MM.1S (cell line): ENCODE data around the gene CDC37L1.

ENCODE experiments used
- DNase-seq: peaks from one replicate; pipeline ENCODE4 v3.0.0-alpha.2; 2015
- H2AFZ ChIP-seq: fragments of 300-600 bp; sonication (generic); 2 replicates; pipeline ENCODE4 v1.6.0; 2016; ENCODE audit warnings: antibody characterized with exemption, low read length
- H3F3A ChIP-seq: fragments of 300-600 bp; sonication (generic); 2 replicates; pipeline ENCODE4 v1.6.1; 2016; ENCODE audit warnings: mild to moderate bottlenecking, antibody characterized with exemption, low read length, moderate library complexity, mixed read lengths; ENCODE audit not compliant: insufficient read depth
- H3K27ac ChIP-seq: fragments of 300-600 bp; sonication (generic); 2 replicates; pipeline ENCODE4 v1.5.1; 2016; ENCODE audit warnings: mild to moderate bottlenecking, low read length
- H3K27me3 ChIP-seq: fragments of 300-600 bp; sonication (generic); replicated peaks from 2 replicates; pipeline ENCODE4 v1.6.0; 2016; ENCODE audit warnings: low read length; ENCODE audit not compliant: insufficient read depth
- H3K36me3 ChIP-seq: fragments of 300-600 bp; sonication (generic); replicated peaks from 2 replicates; pipeline ENCODE4 v1.6.1; 2016; ENCODE audit warnings: mild to moderate bottlenecking, low read length, mixed read lengths; ENCODE audit not compliant: insufficient read depth
- H3K4me1 ChIP-seq: fragments of 300-600 bp; sonication (generic); 2 replicates; pipeline ENCODE4 v1.6.1; 2016; ENCODE audit warnings: low read length, mixed read lengths
- H3K4me2 ChIP-seq: fragments of 300-600 bp; sonication (generic); 2 replicates; pipeline ENCODE4 v1.6.0; 2016; ENCODE audit warnings: low read depth, low read length
- H3K4me3 ChIP-seq: fragments of 300-600 bp; sonication (generic); 2 replicates; pipeline ENCODE4 v1.5.1; 2016; ENCODE audit warnings: low read length, mixed read lengths
- H3K79me2 ChIP-seq: fragments of 300-600 bp; sonication (generic); 2 replicates; pipeline ENCODE4 v1.6.1; 2016; ENCODE audit warnings: mixed run types, low read length, mixed read lengths
- H3K9ac ChIP-seq: fragments of 300-600 bp; sonication (generic); 2 replicates; pipeline ENCODE4 v1.6.1; 2016; ENCODE audit warnings: low read length, mixed read lengths
- H3K9me2 ChIP-seq: fragments of 300-600 bp; sonication (generic); replicated peaks from 2 replicates; pipeline ENCODE4 v1.6.1; 2016; ENCODE audit warnings: mild to moderate bottlenecking, low read length, mixed read lengths; ENCODE audit not compliant: insufficient read depth
- H3K9me3 ChIP-seq: fragments of 300-600 bp; sonication (generic); replicated peaks from 2 replicates; pipeline ENCODE4 v1.6.1; 2016; ENCODE audit warnings: mild to moderate bottlenecking, low read length, mixed read lengths; ENCODE audit not compliant: insufficient read depth
- H4K20me1 ChIP-seq: fragments of 300-600 bp; sonication (generic); 2 replicates; pipeline ENCODE4 v1.6.1; 2016; ENCODE audit warnings: mild to moderate bottlenecking, low read length, moderate library complexity, mixed read lengths; ENCODE audit not compliant: insufficient read depth
- CTCF ChIP-seq: fragments of 300-600 bp; sonication (generic); IDR thresholded peaks from 2 replicates; pipeline ENCODE4 v1.5.1; 2016; ENCODE audit warnings: antibody characterized with exemption, low read length, mixed read lengths
- EZH2 ChIP-seq: fragments of 300-600 bp; sonication (generic); optimal IDR thresholded peaks from 2 replicates; pipeline ENCODE3; 2017; ENCODE audit warnings: low read depth, mild to moderate bottlenecking, antibody characterized with exemption, low read length, mixed read lengths
- EZH2phosphoT487 ChIP-seq: fragments of 300-600 bp; sonication (generic); IDR thresholded peaks from 2 replicates; pipeline ENCODE4 v1.6.1; 2018; ENCODE audit warnings: antibody characterized with exemption, low read length

The CDC37L1 gene

GRCh38 chr9:4661165-4661564 is 18.2 kb upstream of the CDC37L1 start:
- no peaks in the 10 kb centered on the region for H3K9me3 ChIP-seq
- peak overlapping the region; percentile 61; the same call in 1 of the 2 replicates for H3K9ac ChIP-seq
- H3K79me2 ChIP-seq, result no peaks in the 10 kb centered on the region
- no peak for DNase-seq
- no peaks in the 10 kb centered on the region for H4K20me1 ChIP-seq
- H3K27ac ChIP-seq, result peak overlapping the region; percentile 55; the same call in 1 of the 2 replicates
- TF ChIP-seq CTCF (no peak), EZH2 (no peak), EZH2phosphoT487 (no peak)
- peaks cover 24% of the 10 kb centered on the region for H3K4me1 ChIP-seq
- peaks cover 16% of the 10 kb centered on the region for H3F3A ChIP-seq
- no peaks in the 10 kb centered on the region for H3K27me3 ChIP-seq
- no peaks in the 10 kb centered on the region for H3K36me3 ChIP-seq
- no peaks in the 10 kb centered on the region for H3K9me2 ChIP-seq
- peak overlapping the region; percentile 89 for H3K4me2 ChIP-seq
- peak overlapping the region; percentile 42; the same call in 1 of the 2 replicates for H2AFZ ChIP-seq
- H3K4me3 ChIP-seq, result peak overlapping the region; percentile 70

- H3K9me3 ChIP-seq, result no peaks in the 10 kb centered on the region
- no peaks in the 10 kb centered on the region for H3K79me2 ChIP-seq
- H3K27ac ChIP-seq, result peak overlapping the region; percentile 55; the same call in 1 of the 2 replicates
- peak overlapping the region; percentile 70 for H3K4me3 ChIP-seq
- peak overlapping the region; percentile 89 for H3K4me2 ChIP-seq
- no peaks in the 10 kb centered on the region for H3K27me3 ChIP-seq
- TF ChIP-seq EZH2, result no peak
- TF ChIP-seq EZH2phosphoT487, result no peak
- TF ChIP-seq CTCF, result no peak
- H3K9me2 ChIP-seq, result no peaks in the 10 kb centered on the region
- peak overlapping the region; percentile 61; the same call in 1 of the 2 replicates for H3K9ac ChIP-seq
- no peaks in the 10 kb centered on the region for H3K36me3 ChIP-seq
- peaks cover 16% of the 10 kb centered on the region for H3F3A ChIP-seq
- H3K4me1 ChIP-seq, result peaks cover 24% of the 10 kb centered on the region
- H4K20me1 ChIP-seq, result no peaks in the 10 kb centered on the region
- H2AFZ ChIP-seq, result peak overlapping the region; percentile 42
- DNase-seq, result peak; percentile 66
Measured at GRCh38 chr9:4661611-4662010, 17.8 kb upstream of the CDC37L1 start.

GRCh38 chr9:4662108-4662988 is 17.0 kb upstream of the CDC37L1 start, which contains the start of gene PLPP6:
TSS of gene PLPP6 (plus strand) at chr9:4662294. CDS start at chr9:4662376, 82 bp downstream.
- Histone ChIP-seq H2AFZ (peak within 1 kb of the TSS; percentile 42), H3K27ac (peak within 1 kb of the TSS; percentile 55; the same call in 1 of the 2 replicates), H3K9me2 (no peaks in the 10 kb centered on the region), H3K36me3 (no peaks in the 10 kb centered on the region), H3K4me3 (peak within 1 kb of the TSS; percentile 70), H3K27me3 (no peaks in the 10 kb centered on the region), H3K9ac (peak within 1 kb of the TSS; percentile 61), H3K79me2 (no peaks in the 10 kb centered on the region), H3K4me1 (peaks cover 24% of the 10 kb centered on the region), H4K20me1 (no peaks in the 10 kb centered on the region), H3F3A (peaks cover 16% of the 10 kb centered on the region), H3K4me2 (peak within 1 kb of the TSS; percentile 89), H3K9me3 (no peaks in the 10 kb centered on the region)
- TF ChIP-seq EZH2 (no peak), EZH2phosphoT487 (no peak), CTCF (peak; percentile 57)
- peak; percentile 76 for DNase-seq
